ENCODE data around the gene WBP4.

DNA sequence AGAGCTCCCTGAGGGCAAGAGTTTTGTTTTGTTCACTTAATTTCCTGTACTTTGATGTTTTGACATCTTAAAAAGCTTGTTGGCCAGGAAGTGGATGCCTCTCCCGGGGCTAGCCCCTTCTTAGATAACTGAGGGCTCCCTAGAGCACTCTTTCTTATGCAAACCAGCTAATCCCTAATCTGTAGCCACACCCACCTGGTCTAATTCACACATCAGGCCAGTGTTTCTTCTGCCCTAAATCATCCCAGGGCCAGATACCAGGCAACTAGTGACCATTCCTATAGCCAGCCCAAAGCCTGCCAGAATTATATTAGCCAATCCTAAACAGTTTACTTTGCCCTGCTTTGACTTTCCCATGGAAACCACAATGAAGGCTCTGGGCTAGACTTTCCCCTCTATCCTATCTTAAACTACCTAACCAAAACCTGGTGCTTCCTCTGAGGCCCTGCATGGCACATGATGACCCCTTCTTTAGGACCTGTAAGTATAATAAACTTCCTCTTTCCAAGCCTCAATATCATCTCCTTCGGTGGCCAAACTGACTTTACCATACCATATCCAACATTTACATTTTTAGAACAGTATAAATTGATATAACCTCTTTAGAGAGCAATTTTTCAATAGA is 24.8 kb downstream of the WBP4 start:
- TF ChIP-seq, protein P1, sequence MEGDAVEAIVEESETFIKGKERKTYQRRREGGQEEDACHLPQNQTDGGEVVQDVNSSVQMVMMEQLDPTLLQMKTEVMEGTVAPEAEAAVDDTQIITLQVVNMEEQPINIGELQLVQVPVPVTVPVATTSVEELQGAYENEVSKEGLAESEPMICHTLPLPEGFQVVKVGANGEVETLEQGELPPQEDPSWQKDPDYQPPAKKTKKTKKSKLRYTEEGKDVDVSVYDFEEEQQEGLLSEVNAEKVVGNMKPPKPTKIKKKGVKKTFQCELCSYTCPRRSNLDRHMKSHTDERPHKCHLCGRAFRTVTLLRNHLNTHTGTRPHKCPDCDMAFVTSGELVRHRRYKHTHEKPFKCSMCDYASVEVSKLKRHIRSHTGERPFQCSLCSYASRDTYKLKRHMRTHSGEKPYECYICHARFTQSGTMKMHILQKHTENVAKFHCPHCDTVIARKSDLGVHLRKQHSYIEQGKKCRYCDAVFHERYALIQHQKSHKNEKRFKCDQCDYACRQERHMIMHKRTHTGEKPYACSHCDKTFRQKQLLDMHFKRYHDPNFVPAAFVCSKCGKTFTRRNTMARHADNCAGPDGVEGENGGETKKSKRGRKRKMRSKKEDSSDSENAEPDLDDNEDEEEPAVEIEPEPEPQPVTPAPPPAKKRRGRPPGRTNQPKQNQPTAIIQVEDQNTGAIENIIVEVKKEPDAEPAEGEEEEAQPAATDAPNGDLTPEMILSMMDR (IDR thresholded peaks at IDR 0.05; ENCODE audit: insufficient read depth, low read depth, low read length), result no peak
- TF ChIP-seq EZH2 (IDR thresholded peaks at IDR 0.05; ENCODE audit: insufficient read depth, low read length), result no peak
